Karpas-422 (cell line): ENCODE data around the gene IKBIP. TPM values are rescaled to one million over a fixed set of nuclear protein-coding genes. Genes with fewer than 3 reads are reported as not detected.
A peak's percentile ranks its signal among the peaks of the same experiment; 100 is the strongest.
"Not testable (repeated sequence)": the region's sequence is repeated elsewhere in the genome, so short reads cannot be mapped to it uniquely, and the experiment has no call there.

ENCODE experiments used
- DNase-seq: peaks from one replicate; pipeline ENCODE4 v3.0.0-alpha.2; 2015
- H2AFZ ChIP-seq: fragments of 200-600 bp; sonication (generic); 2 replicates; pipeline ENCODE4 v1.6.1; 2014; ENCODE audit warnings: antibody characterized with exemption, low read length, mixed read lengths
- H3K27ac ChIP-seq: fragments of 200-600 bp; sonication (generic); 2 replicates; pipeline ENCODE4 v1.5.1; 2014; ENCODE audit warnings: mild to moderate bottlenecking, low read length, moderate library complexity
- H3K27me3 ChIP-seq: fragments of 200-600 bp; sonication (generic); 2 replicates; pipeline ENCODE4 v1.6.1; 2014; ENCODE audit warnings: low read length, mixed read lengths
- H3K36me3 ChIP-seq: fragments of 200-600 bp; sonication (generic); 2 replicates; pipeline ENCODE4 v1.6.1; 2014; ENCODE audit warnings: low read length, mixed read lengths; ENCODE audit not compliant: insufficient read depth
- H3K4me1 ChIP-seq: fragments of 200-600 bp; sonication (generic); 2 replicates; pipeline ENCODE4 v1.6.1; 2014; ENCODE audit warnings: mild to moderate bottlenecking, low read length, mixed read lengths
- H3K4me2 ChIP-seq: fragments of 200-600 bp; sonication (generic); 2 replicates; pipeline ENCODE4 v1.6.1; 2014; ENCODE audit warnings: low read length, low read depth, mild to moderate bottlenecking; ENCODE audit not compliant: poor library complexity, severe bottlenecking
- H3K4me3 ChIP-seq: fragments of 200-600 bp; sonication (generic); 2 replicates; pipeline ENCODE4 v1.5.1; 2014; ENCODE audit warnings: mild to moderate bottlenecking, antibody characterized with exemption, low read length, mixed read lengths
- H3K79me2 ChIP-seq: fragments of 200-600 bp; sonication (generic); 2 replicates; pipeline ENCODE4 v1.6.1; 2014; ENCODE audit warnings: mild to moderate bottlenecking, low read length, mixed read lengths
- H3K9ac ChIP-seq: fragments of 200-600 bp; sonication (generic); 2 replicates; pipeline ENCODE4 v1.6.0; 2014; ENCODE audit warnings: low read length
- H3K9me2 ChIP-seq: fragments of 200-600 bp; sonication (generic), shearing (Covaris generic); replicated peaks from 2 replicates; pipeline ENCODE4 v1.6.0; 2014; ENCODE audit warnings: mild to moderate bottlenecking, low read length, moderate library complexity; ENCODE audit not compliant: insufficient read depth
- H3K9me3 ChIP-seq: fragments of 300-700, 200-600 bp; sonication (generic); 2 replicates; pipeline ENCODE4 v1.6.1; 2014; ENCODE audit warnings: low read length, mixed read lengths
- H4K20me1 ChIP-seq: fragments of 200-600 bp; sonication (generic); 2 replicates; pipeline ENCODE4 v1.6.1; 2014; ENCODE audit warnings: mild to moderate bottlenecking, antibody characterized with exemption, low read length, low read depth; ENCODE audit not compliant: insufficient read depth
- total RNA-seq: library from RNA; depleted of rRNA; stranded (reverse); fragments of >200 nt; shearing (Covaris generic); gene quantifications from 2 replicates; pipeline ENCODE4 v1.2.3, GENCODE V29; 2014; ENCODE audit warnings: low replicate concordance

IKBIP gene
- total RNA-seq, 1 experiment from 2014 or later, result 48.5 TPM

DNA sequence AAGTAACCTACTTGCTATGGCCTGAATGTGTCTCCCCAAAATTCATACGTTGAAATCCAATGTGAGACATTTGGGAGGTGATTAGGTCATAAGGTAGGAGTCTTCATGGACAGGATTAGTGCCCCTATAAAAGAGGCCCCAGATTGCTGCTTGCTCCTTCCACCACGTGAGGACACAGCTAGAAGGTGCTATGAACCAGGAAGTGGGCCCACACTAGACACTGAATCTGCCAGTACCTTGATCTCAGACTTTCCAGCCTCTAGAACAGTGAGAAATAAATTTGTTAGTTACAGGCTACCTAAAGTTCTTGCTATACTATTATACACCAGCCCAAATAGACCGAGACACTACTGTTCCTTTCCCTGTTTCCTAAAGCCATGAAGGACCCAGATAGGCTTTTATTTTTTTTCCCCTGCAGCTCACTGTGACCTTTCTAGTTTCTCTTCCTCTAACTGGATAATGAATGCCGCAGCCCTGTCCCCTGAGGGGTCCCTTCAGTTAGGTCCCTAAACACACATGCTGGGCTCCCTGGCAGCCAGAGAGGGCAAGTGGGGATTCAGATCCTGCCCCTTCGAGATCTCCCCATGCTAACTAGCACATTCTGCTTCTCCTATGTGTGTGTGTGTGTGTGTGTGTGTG lies 31.8 kb downstream of the IKBIP start:
- Histone ChIP-seq H3K9me3 (no peaks in the 10 kb centered on the region), H3K27ac (peak overlapping the region; percentile 87), H3K4me2 (peak overlapping the region; percentile 62), H3K4me3 (peak overlapping the region; percentile 39), H3K4me1 (peaks cover 33% of the 10 kb centered on the region), H2AFZ (peak overlapping the region; percentile 65; the same call in 1 of the 2 replicates), H3K36me3 (no peaks in the 10 kb centered on the region; the same call in 1 of the 2 replicates), H4K20me1 (no peaks in the 10 kb centered on the region), H3K9ac (peak overlapping the region; percentile 54), H3K79me2 (peaks cover 12% of the 10 kb centered on the region; the same call in 1 of the 2 replicates), H3K9me2 (no peaks in the 10 kb centered on the region), H3K27me3 (no peaks in the 10 kb centered on the region)
- peak; percentile 93 for DNase-seq

DNA sequence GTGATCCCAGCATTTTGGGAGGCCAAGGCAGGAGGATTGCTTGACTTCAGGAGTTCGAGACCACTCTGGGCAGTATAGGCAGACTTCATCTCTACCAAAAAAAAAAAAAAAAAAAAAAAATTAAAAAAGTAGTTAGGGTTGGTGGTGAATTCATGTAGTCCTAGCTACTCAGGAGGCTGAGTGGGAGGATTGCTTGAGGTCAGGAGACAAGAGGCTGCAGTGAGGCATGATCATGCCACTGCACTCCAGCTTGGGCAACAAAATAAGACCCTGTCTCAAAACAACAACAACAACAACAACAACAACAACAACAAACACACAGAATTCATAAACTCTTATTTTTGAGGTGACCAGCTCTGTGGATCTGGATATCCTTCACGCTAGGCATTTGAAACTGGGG lies 34.0 kb downstream of the IKBIP start:
- H3K27ac ChIP-seq, result no peak overlapping the region
- DNase-seq, result no peak
- no peaks in the 10 kb centered on the region for H3K9me2 ChIP-seq
- no peak overlapping the region for H3K4me3 ChIP-seq
- H3K4me1 ChIP-seq, result peaks cover 33% of the 10 kb centered on the region
- no peak overlapping the region for H3K4me2 ChIP-seq
- no peak overlapping the region for H2AFZ ChIP-seq
- H3K9me3 ChIP-seq, result no peaks in the 10 kb centered on the region
- H3K36me3 ChIP-seq, result no peaks in the 10 kb centered on the region; the same call in 1 of the 2 replicates
- no peaks in the 10 kb centered on the region for H4K20me1 ChIP-seq
- H3K79me2 ChIP-seq, result no peaks in the 10 kb centered on the region
- H3K9ac ChIP-seq, result no peak overlapping the region
- H3K27me3 ChIP-seq, result no peaks in the 10 kb centered on the region

DNA sequence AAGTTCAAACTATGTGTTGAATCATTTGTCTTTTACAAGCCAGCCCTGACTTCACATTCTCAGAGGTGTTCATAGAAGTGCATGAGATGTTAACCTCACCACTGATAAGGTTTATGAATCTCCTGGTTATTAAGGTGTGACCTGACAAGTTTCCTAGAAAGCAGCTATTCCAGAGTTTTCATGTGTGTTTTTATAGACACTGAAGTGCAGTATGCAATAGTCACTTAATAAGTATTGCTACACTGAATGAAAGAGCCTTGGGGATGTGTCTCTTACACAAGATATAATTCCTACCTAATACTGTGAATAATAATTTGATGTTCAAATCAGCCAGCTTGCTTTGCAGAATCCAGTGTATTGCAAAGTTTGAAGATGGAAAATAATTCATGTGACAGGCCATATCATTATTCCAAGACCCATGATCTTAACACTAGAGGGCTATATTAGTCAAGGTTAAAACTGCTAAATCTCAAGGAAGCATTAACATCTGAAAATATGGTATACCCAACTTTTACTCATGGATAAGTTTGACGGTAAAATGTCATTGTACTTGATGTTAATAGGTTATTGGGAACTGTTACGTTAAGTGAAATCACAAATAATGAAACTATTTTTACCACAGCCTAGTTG lies 38.1 kb downstream of the IKBIP start:
- peaks cover 20% of the 10 kb centered on the region for H3K36me3 ChIP-seq

GRCh38 chr12:98601924-98602323 lies 42.7 kb downstream of the IKBIP start:
- Histone ChIP-seq H3K79me2 (peaks cover 15% of the 10 kb centered on the region), H3K4me1 (no peaks in the 10 kb centered on the region), H3K36me3 (peaks cover 54% of the 10 kb centered on the region), H3K4me3 (no peak overlapping the region), H4K20me1 (peaks cover 8% of the 10 kb centered on the region; the same call in 1 of the 2 replicates), H3K4me2 (no peak overlapping the region), H2AFZ (no peak overlapping the region), H3K27me3 (no peaks in the 10 kb centered on the region), H3K27ac (no peak overlapping the region), H3K9me3 (no peaks in the 10 kb centered on the region), H3K9me2 (no peaks in the 10 kb centered on the region), H3K9ac (no peak overlapping the region)
- DNase-seq, result no peak

More for the DNA sequence above, 38.1 kb downstream of the IKBIP start:
- no peaks in the 10 kb centered on the region for H3K9me2 ChIP-seq
- DNase-seq, result no peak
- no peak overlapping the region for H3K4me2 ChIP-seq
- 0 out of 2 replicates have a peak, but pooled peaks cover 4% of the 10 kb centered on the region for H4K20me1 ChIP-seq
- no peak overlapping the region for H3K4me3 ChIP-seq
- H3K27ac ChIP-seq, result no peak overlapping the region
- no peak overlapping the region for H2AFZ ChIP-seq
- H3K9me3 ChIP-seq, result no peaks in the 10 kb centered on the region
- no peak overlapping the region for H3K9ac ChIP-seq
- no peaks in the 10 kb centered on the region for H3K27me3 ChIP-seq
- H3K79me2 ChIP-seq, result no peaks in the 10 kb centered on the region
- no peaks in the 10 kb centered on the region for H3K4me1 ChIP-seq

DNA sequence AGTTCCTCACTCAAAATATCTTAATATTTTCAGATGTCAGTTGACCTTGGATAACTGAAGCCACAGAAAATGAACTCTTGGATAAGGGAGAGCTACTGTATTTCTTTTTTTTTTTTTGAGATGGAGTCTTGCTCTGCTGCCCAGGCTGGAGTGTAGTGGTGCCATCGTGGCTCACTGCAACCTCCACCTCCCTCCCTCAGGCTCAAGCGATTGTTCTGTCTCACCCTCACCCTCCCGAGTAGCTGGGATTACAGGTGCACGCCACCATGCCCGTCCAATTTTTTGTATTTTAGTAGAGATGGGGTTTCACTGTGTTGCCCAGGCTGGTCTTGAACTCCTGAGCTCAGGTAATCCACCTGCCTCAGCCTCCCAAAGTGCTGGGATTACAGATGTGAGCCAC lies 47.3 kb downstream of the IKBIP start:
- not testable (repeated sequence) for H3K27me3 ChIP-seq, H3K9me2 ChIP-seq, H3K9me3 ChIP-seq, H3K27ac ChIP-seq, DNase-seq, H2AFZ ChIP-seq, H3K4me2 ChIP-seq, H3K9ac ChIP-seq, H3K4me3 ChIP-seq
- Histone ChIP-seq H3K36me3 (peaks cover 71% of the 10 kb centered on the region), H4K20me1 (peaks cover 32% of the 10 kb centered on the region), H3K4me1 (peaks cover 20% of the 10 kb centered on the region), H3K79me2 (peaks cover 50% of the 10 kb centered on the region)

DNA sequence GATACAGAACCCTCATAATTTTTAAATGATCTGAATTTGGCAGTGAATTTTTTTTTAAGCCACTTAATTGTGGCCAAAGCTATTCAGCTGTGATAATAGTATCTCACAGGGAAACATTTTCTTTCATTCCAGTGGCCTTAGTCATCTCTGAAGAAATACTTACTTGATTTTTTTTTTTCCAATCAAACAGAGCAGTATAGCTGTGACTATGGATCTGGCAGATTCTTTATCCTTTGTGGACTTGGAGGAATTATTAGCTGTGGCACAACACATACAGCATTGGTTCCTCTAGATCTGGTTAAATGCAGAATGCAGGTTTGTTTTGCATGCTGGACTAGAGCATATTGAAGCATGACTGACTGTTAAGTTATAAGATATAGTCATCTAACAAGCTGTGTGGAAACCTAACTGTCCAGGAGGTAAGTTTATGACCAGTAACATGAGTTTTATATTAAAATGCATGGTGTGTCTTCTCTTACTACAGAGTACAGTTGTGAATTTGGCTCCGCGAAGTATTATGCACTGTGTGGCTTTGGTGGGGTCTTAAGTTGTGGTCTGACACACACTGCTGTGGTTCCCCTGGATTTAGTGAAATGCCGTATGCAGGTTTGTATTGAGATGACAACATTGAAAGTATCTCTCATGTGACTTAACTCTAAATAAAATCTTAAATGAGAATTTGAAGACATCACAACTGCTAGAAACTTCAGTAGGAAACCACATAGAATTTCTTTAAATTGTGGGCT lies 49.2 kb downstream of the IKBIP start:
- DNase-seq, result peak; percentile 51
- Histone ChIP-seq H3K9me2 (no peaks in the 10 kb centered on the region), H3K4me1 (peaks cover 20% of the 10 kb centered on the region), H3K4me2 (peak overlapping the region; percentile 80), H3K79me2 (peaks cover 50% of the 10 kb centered on the region), H3K27me3 (no peaks in the 10 kb centered on the region), H3K9ac (peak overlapping the region; percentile 100), H2AFZ (no peak overlapping the region), H3K27ac (peak overlapping the region; percentile 86), H3K36me3 (peaks cover 52% of the 10 kb centered on the region), H3K4me3 (peak overlapping the region; percentile 99), H3K9me3 (no peaks in the 10 kb centered on the region), H4K20me1 (peaks cover 32% of the 10 kb centered on the region)

DNA sequence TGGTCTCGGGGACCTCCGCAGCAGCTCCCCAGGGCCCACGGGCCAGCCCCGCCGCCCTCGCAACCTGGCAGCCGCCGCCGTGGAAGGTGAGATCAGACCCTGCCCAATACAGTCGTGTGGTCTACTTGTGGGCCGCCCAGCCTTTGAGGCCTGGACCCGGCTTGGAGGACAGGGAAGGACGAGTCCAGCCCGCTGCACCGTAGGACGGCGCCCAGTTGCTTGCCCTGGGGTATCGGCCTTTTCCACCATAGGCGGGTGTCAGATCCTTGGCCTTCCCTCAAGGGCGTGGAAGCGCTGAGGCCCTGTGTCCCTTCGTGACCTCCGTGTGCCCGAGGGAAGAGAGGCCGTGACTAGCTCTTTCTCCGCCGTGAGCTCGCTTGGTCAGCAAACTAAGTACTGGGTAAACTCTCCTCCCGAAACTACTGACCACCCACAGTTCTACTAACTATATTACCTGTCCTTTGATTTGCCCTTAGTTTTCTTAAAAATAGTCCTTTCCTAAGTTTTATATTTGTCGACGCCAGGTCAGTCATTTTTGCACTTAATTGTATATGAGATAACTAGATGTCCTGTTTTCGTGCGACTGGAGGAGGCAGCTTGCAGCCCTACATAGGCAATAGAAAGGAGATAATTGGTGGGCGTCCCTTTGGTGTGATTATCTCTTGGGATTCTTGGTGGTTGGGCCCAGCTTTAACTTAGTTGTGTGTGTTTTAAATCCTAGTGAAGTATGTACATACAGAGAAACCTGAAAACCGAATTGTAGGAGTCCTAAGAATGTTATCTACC lies 50.3 kb downstream of the IKBIP start:
- peaks cover 50% of the 10 kb centered on the region for H3K79me2 ChIP-seq
- H3K27ac ChIP-seq, result peak overlapping the region; percentile 86
- no peaks in the 10 kb centered on the region for H3K27me3 ChIP-seq
- peak; percentile 60 for DNase-seq
- H3K9me3 ChIP-seq, result no peaks in the 10 kb centered on the region
- peak overlapping the region; percentile 100 for H3K9ac ChIP-seq
- no peak overlapping the region for H2AFZ ChIP-seq
- H3K4me2 ChIP-seq, result peak overlapping the region; percentile 80
- peak overlapping the region; percentile 99 for H3K4me3 ChIP-seq
- peaks cover 32% of the 10 kb centered on the region for H4K20me1 ChIP-seq
- peaks cover 44% of the 10 kb centered on the region for H3K36me3 ChIP-seq
- peaks cover 20% of the 10 kb centered on the region for H3K4me1 ChIP-seq
- H3K9me2 ChIP-seq, result no peaks in the 10 kb centered on the region
